IPS-20b (cell line): ENCODE data around the gene GPR179.
A peak's percentile ranks its signal among the peaks of the same experiment; 100 is the strongest.

Source experiments
- H3K27ac ChIP-seq: one replicate; pipeline ENCODE4 v1.5.1; 2013; ENCODE audit warnings: low read length
- H3K27me3 ChIP-seq: 2 replicates; pipeline ENCODE4 v1.6.1; 2013; ENCODE audit warnings: mild to moderate bottlenecking, low read length, inconsistent platforms; ENCODE audit not compliant: insufficient read depth
- H3K36me3 ChIP-seq: 2 replicates; pipeline ENCODE4 v1.6.1; 2013; ENCODE audit warnings: low read depth, mild to moderate bottlenecking, inconsistent platforms, low read length, moderate library complexity; ENCODE audit not compliant: insufficient read depth
- H3K4me1 ChIP-seq: 2 replicates; pipeline ENCODE4 v1.6.1; 2013; ENCODE audit warnings: mild to moderate bottlenecking, control low read depth, inconsistent platforms, low read length, moderate library complexity; ENCODE audit not compliant: insufficient read depth
- H3K4me3 ChIP-seq: 2 replicates; pipeline ENCODE4 v1.5.1; 2013; ENCODE audit warnings: mild to moderate bottlenecking, low read length, inconsistent platforms
- H3K9ac ChIP-seq: 2 replicates; pipeline ENCODE4 v1.6.1; 2013; ENCODE audit warnings: low read depth, mild to moderate bottlenecking, inconsistent platforms, low read length, moderate library complexity
- H3K9me3 ChIP-seq: 2 replicates; pipeline ENCODE4 v1.6.1; 2013; ENCODE audit warnings: mild to moderate bottlenecking, low read depth, low read length, inconsistent platforms; ENCODE audit not compliant: insufficient read depth

The GPR179 gene

GRCh38 chr17:38328620-38329019 lies 15.1 kb downstream of the GPR179 start:
- Histone ChIP-seq H3K36me3 (peaks cover 6% of the 10 kb centered on the region; the same call in 1 of the 2 replicates), H3K9me3 (no peaks in the 10 kb centered on the region), H3K4me1 (peaks cover 13% of the 10 kb centered on the region; the same call in 1 of the 2 replicates), H3K4me3 (no peak overlapping the region), H3K27ac (no peak overlapping the region), H3K27me3 (no peaks in the 10 kb centered on the region), H3K9ac (no peak overlapping the region)

- no peak overlapping the region for H3K9ac ChIP-seq
- no peaks in the 10 kb centered on the region for H3K27me3 ChIP-seq
- H3K36me3 ChIP-seq, result peaks cover 13% of the 10 kb centered on the region
- no peak overlapping the region for H3K27ac ChIP-seq
- H3K4me3 ChIP-seq, result no peak overlapping the region
- H3K4me1 ChIP-seq, result peaks cover 13% of the 10 kb centered on the region; the same call in 1 of the 2 replicates
- H3K9me3 ChIP-seq, result no peaks in the 10 kb centered on the region
Measured at GRCh38 chr17:38327936-38328335, 15.8 kb downstream of the GPR179 start.

DNA sequence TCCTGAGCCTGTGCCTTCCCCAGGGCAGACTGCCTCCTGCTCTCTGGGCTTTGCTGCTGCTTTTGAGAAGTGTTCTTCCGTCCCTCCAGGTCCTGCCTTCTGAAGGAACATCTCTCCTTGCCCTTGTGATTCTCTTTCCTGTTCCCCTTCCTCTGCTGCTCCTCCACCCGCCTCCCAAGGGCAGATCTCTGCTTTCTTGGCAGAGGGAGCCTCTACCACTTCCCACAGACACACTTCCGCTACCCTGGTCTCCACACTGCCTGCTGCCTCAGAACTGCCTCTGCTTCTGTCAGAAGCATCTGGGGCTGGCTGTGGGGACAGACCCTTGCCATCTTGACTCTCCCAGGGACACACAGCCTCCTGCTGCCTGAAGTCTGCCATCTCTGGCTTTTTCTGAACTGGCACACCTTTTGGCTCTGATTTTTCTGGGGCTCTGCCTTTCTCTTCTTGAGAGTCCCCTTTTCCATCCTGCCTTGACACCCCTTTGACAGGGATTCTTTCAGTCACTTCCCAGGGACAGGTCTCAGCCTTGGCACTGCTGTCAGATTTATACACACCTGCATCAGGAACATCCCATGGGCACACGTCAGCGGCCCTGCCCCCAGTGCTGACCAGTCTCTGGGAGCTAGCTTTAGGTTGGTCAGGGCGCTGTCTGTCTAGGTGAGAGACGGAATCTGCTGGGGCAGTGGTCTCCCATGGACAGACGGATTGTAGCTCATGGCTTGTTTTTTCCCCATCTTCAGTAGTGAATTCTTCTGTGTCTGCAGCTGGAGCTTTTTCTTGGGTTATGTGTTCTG lies 16.6 kb downstream of the GPR179 start:
- H3K36me3 ChIP-seq, result peaks cover 19% of the 10 kb centered on the region
- no peaks in the 10 kb centered on the region for H3K27me3 ChIP-seq
- no peaks in the 10 kb centered on the region for H3K9me3 ChIP-seq
- H3K4me1 ChIP-seq, result peaks cover 13% of the 10 kb centered on the region; the same call in 1 of the 2 replicates
- H3K9ac ChIP-seq, result no peak overlapping the region
- H3K27ac ChIP-seq, result no peak overlapping the region
- H3K4me3 ChIP-seq, result no peak overlapping the region

DNA sequence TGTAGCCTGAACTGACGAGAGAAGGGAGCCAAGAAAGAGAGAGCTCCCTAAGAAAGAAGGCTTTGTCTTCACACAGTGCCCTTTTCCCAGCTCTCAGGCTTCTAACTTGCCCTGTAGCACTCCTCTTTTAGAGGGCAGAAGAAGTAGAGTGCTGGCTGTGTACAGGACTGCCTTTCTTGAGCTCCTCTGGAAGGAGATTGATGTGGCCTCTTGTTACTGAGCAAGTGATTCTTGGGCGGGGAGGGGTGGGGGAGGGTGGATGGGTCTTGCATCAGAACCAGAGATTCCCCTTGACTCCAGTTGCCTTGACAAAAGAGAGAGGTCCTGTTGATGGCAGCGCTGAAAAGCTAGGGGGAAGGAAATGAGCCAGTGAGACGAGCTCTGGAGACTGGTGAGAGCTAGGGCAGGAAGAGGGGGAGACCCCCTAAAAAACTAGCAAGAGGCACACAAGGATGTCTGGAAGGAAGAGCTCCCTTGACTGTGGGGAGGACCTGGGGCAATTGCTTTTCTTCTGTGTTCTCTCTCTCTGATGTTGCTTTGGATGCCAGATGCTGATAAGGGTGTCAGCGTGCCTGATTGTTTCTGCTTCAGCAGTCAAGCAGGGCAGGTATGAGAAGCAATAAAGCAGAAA lies 18.4 kb downstream of the GPR179 start:
- Histone ChIP-seq H3K36me3 (peaks cover 29% of the 10 kb centered on the region), H3K4me3 (no peak overlapping the region), H3K9ac (peak overlapping the region; percentile 66; the same call in 1 of the 2 replicates), H3K4me1 (peaks cover 13% of the 10 kb centered on the region; the same call in 1 of the 2 replicates), H3K27me3 (no peaks in the 10 kb centered on the region), H3K27ac (peak overlapping the region; percentile 28), H3K9me3 (no peaks in the 10 kb centered on the region)

GRCh38 chr17:38324772-38325171 lies 19.0 kb downstream of the GPR179 start:
- Histone ChIP-seq H3K27ac (no peak overlapping the region), H3K9ac (peak overlapping the region; percentile 66; the same call in 1 of the 2 replicates), H3K9me3 (no peaks in the 10 kb centered on the region), H3K4me3 (no peak overlapping the region), H3K27me3 (no peaks in the 10 kb centered on the region), H3K4me1 (peaks cover 13% of the 10 kb centered on the region; the same call in 1 of the 2 replicates), H3K36me3 (peaks cover 34% of the 10 kb centered on the region)

- no peak overlapping the region for H3K9ac ChIP-seq
- H3K4me1 ChIP-seq, result peaks cover 13% of the 10 kb centered on the region; the same call in 1 of the 2 replicates
Measured at GRCh38 chr17:38324141-38324697, 19.5 kb downstream of the GPR179 start.

DNA sequence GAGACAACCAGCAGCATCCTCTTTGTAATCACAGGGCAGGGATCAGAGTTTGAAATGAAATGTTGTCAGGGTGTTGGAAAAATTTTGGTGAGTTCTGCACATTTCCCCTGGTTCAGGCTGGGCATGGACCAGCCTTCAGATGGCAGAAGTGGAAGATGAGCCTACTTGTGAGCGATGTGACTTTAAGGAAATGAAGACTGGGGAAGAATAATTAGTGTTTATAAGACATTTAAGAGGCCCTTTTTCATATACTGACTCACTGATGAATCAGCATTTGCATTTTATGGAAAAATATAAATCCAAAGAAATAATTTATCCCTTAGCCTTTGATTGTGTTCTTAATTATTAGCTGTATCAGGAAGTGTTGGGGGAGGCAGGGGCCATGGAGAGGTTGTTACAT lies 20.9 kb downstream of the GPR179 start:
- H3K27me3 ChIP-seq, result no peaks in the 10 kb centered on the region
- no peak overlapping the region for H3K27ac ChIP-seq
- H3K36me3 ChIP-seq, result peaks cover 42% of the 10 kb centered on the region
- no peak overlapping the region for H3K4me3 ChIP-seq
- H3K9ac ChIP-seq, result no peak overlapping the region
- H3K9me3 ChIP-seq, result no peaks in the 10 kb centered on the region
- peaks cover 13% of the 10 kb centered on the region; the same call in 1 of the 2 replicates for H3K4me1 ChIP-seq

More at GRCh38 chr17:38324141-38324697, 19.5 kb downstream of the GPR179 start:
- H3K27me3 ChIP-seq, result no peaks in the 10 kb centered on the region
- H3K9me3 ChIP-seq, result no peaks in the 10 kb centered on the region
- H3K36me3 ChIP-seq, result peaks cover 38% of the 10 kb centered on the region
- no peak overlapping the region for H3K27ac ChIP-seq
- H3K4me3 ChIP-seq, result no peak overlapping the region

- H3K27me3 ChIP-seq, result no peaks in the 10 kb centered on the region
- H3K27ac ChIP-seq, result no peak overlapping the region
- no peak overlapping the region for H3K9ac ChIP-seq
- H3K4me3 ChIP-seq, result no peak overlapping the region
- H3K4me1 ChIP-seq, result peaks cover 13% of the 10 kb centered on the region; the same call in 1 of the 2 replicates
- H3K36me3 ChIP-seq, result peaks cover 43% of the 10 kb centered on the region
- no peaks in the 10 kb centered on the region for H3K9me3 ChIP-seq
Measured at GRCh38 chr17:38322156-38322779, 21.5 kb downstream of the GPR179 start.

DNA sequence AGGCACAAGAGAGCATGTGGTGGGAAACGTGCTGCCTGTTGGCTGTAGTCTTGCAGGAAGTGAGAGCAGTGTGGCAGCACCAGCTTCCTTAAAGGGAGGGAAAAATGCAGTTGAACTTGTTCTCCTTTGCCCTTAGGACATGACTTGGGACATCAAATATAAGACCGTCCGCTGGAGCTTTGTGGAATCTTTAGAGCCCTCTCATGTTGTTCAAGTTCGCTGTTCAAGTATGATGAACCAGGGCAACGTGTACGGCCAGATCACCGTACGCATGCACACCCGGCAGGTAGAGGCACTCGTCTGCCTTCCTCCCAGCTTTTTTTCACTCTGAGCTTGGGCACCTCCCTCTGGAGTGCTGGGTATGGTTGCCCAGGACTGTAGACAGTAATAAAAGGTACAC lies 23.3 kb downstream of the GPR179 start:
- peaks cover 54% of the 10 kb centered on the region for H3K36me3 ChIP-seq
- no peak overlapping the region for H3K27ac ChIP-seq
- peaks cover 9% of the 10 kb centered on the region; the same call in 1 of the 2 replicates for H3K4me1 ChIP-seq
- H3K9ac ChIP-seq, result no peak overlapping the region
- H3K4me3 ChIP-seq, result no peak overlapping the region
- no peaks in the 10 kb centered on the region for H3K27me3 ChIP-seq
- H3K9me3 ChIP-seq, result no peaks in the 10 kb centered on the region

- H3K36me3 ChIP-seq, result peaks cover 43% of the 10 kb centered on the region
- H3K9ac ChIP-seq, result no peak overlapping the region
- no peaks in the 10 kb centered on the region for H3K4me1 ChIP-seq
- H3K9me3 ChIP-seq, result no peaks in the 10 kb centered on the region
- no peak overlapping the region for H3K4me3 ChIP-seq
- H3K27ac ChIP-seq, result no peak overlapping the region
- no peaks in the 10 kb centered on the region for H3K27me3 ChIP-seq
Measured at GRCh38 chr17:38317081-38317480, 26.7 kb downstream of the GPR179 start.

DNA sequence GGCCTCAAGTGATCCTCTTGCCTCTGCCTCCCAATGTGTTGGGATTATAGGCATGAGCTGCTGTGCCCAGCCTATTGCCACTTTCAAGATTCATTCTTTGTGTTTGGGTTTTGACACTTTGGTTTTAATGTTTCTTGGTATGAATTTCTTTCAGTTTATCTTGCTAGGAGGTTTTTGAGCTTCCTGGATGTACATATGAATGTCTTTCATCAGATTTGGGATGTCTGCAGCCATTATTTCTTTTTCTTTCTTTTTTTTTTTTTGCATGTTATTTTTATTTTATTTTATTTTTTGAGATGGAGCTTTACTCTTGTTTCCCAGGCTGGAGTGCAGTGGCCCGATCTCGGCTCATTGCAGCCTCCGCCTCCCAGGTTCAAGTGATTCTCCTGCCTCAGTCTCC lies 28.3 kb downstream of the GPR179 start:
- H3K4me3 ChIP-seq, result no peak overlapping the region
- H3K27me3 ChIP-seq, result no peaks in the 10 kb centered on the region
- H3K9me3 ChIP-seq, result no peaks in the 10 kb centered on the region
- H3K9ac ChIP-seq, result no peak overlapping the region
- H3K36me3 ChIP-seq, result peaks cover 39% of the 10 kb centered on the region
- no peak overlapping the region for H3K27ac ChIP-seq
- no peaks in the 10 kb centered on the region for H3K4me1 ChIP-seq
